Astrocyte (in vitro differentiated cells and primary cell): Measurements from ENCODE around the gene ANO4. TPM values are rescaled to one million over a fixed set of nuclear protein-coding genes. Genes with fewer than 3 reads are reported as not detected.

Experiments used
- DNase-seq: peaks from one replicate; pipeline ENCODE4 v3.0.0-alpha.2; 2010; ENCODE audit warnings: low read depth
- FAIRE-seq: peaks from 2 replicates; lab custom pipeline; 2011; peaks lifted over from hg19 to GRCh38; lab: Jason Lieb, UNC
- H2AFZ ChIP-seq: 2 replicates; pipeline ENCODE4 v1.6.0; 2012; ENCODE audit warnings: low read depth, low read length, inconsistent platforms
- H3K27ac ChIP-seq: 2 replicates; pipeline ENCODE4 v1.5.1; 2011; ENCODE audit warnings: low read depth, low read length, inconsistent platforms
- H3K27me3 ChIP-seq: 2 replicates; pipeline ENCODE4 v1.6.0; 2011; ENCODE audit warnings: low read length, inconsistent platforms; ENCODE audit not compliant: insufficient read depth
- H3K36me3 ChIP-seq: 2 replicates; pipeline ENCODE4 v1.5.1; 2011; ENCODE audit warnings: low read length, inconsistent platforms; ENCODE audit not compliant: insufficient read depth
- H3K4me1 ChIP-seq: 2 replicates; pipeline ENCODE4 v1.5.1; 2011; ENCODE audit warnings: low read length, inconsistent platforms; ENCODE audit not compliant: insufficient read depth
- H3K4me2 ChIP-seq: 2 replicates; pipeline ENCODE4 v1.6.0; 2012; ENCODE audit warnings: low read length, inconsistent platforms
- H3K4me3 ChIP-seq: 2 replicates; pipeline ENCODE4 v1.5.1; 2011; ENCODE audit warnings: low read depth, mild to moderate bottlenecking, low read length, inconsistent platforms; ENCODE audit not compliant: insufficient read depth
- H3K79me2 ChIP-seq: 2 replicates; pipeline ENCODE4 v1.6.0; 2012; ENCODE audit warnings: mild to moderate bottlenecking, low read length, inconsistent platforms; ENCODE audit not compliant: insufficient read depth
- H3K9ac ChIP-seq: 2 replicates; pipeline ENCODE4 v1.6.0; 2012; ENCODE audit warnings: mild to moderate bottlenecking, low read length, inconsistent platforms
- H3K9me3 ChIP-seq: 2 replicates; pipeline ENCODE4 v1.5.1; 2012; ENCODE audit warnings: low read depth, mild to moderate bottlenecking, low read length, inconsistent platforms; ENCODE audit not compliant: insufficient read depth
- H4K20me1 ChIP-seq: 2 replicates; pipeline ENCODE4 v1.6.0; 2012; ENCODE audit warnings: low read length, inconsistent platforms; ENCODE audit not compliant: insufficient read depth
- H3K27ac Mint-ChIP-seq: one replicate; pipeline ENCODE4 v1.8.0; 2021; ENCODE audit warnings: mild to moderate bottlenecking, mixed read lengths; ENCODE audit not compliant: unreplicated experiment
- H3K27me3 Mint-ChIP-seq: one replicate; pipeline ENCODE4 v1.8.0; 2021; ENCODE audit warnings: low read depth, mixed read lengths; ENCODE audit not compliant: unreplicated experiment
- H3K36me3 Mint-ChIP-seq: one replicate; pipeline ENCODE4 v1.8.0; 2021; ENCODE audit warnings: low read depth, mixed read lengths; ENCODE audit not compliant: unreplicated experiment
- H3K4me1 Mint-ChIP-seq: one replicate; pipeline ENCODE4 v1.8.0; 2021; ENCODE audit warnings: low read depth, mixed read lengths; ENCODE audit not compliant: unreplicated experiment
- H3K4me3 Mint-ChIP-seq: one replicate; pipeline ENCODE4 v1.8.0; 2021; ENCODE audit warnings: mild to moderate bottlenecking, moderate library complexity, mixed read lengths; ENCODE audit not compliant: unreplicated experiment
- H3K9me3 Mint-ChIP-seq: one replicate; pipeline ENCODE4 v1.8.0; 2021; ENCODE audit warnings: mild to moderate bottlenecking, mixed read lengths; ENCODE audit not compliant: unreplicated experiment
- CTCF ChIP-seq: IDR thresholded peaks from 2 replicates; pipeline ENCODE4 v1.5.1; 2011; ENCODE audit warnings: low read depth, mild to moderate bottlenecking, inconsistent platforms, low read length, moderate library complexity; ENCODE audit not compliant: insufficient read depth
- EZH2 ChIP-seq: IDR thresholded peaks from 2 replicates; pipeline ENCODE4 v1.6.1; 2012; ENCODE audit warnings: mild to moderate bottlenecking, low read length, inconsistent platforms; ENCODE audit not compliant: insufficient read depth
- total RNA-seq: library from RNA; stranded (reverse); gene quantifications from 2 replicates; pipeline ENCODE4 v1.2.1, GENCODE V29; 2021

Gene ANO4
- total RNA-seq, 1 donor from 2014 or later, result 41.3 TPM

- Mint-ChIP-seq H3K36me3 (peaks cover 12% of the 10 kb centered on the region), H3K9me3 (peaks cover 6% of the 10 kb centered on the region), H3K4me3 (no peak overlapping the region), H3K27ac (peak overlapping the region; percentile 45), H3K4me1 (peaks cover 21% of the 10 kb centered on the region), H3K27me3 (no peaks in the 10 kb centered on the region)
- Histone ChIP-seq H3K9ac (no peak overlapping the region), H4K20me1 (no peaks in the 10 kb centered on the region), H3K4me2 (no peak overlapping the region), H3K27ac (no peak overlapping the region), H3K9me3 (no peaks in the 10 kb centered on the region), H3K4me3 (no peak overlapping the region), H3K4me1 (peaks cover 1% of the 10 kb centered on the region), H3K79me2 (no peaks in the 10 kb centered on the region), H3K36me3 (no peaks in the 10 kb centered on the region), H2AFZ (no peak overlapping the region), H3K27me3 (no peaks in the 10 kb centered on the region)
- FAIRE-seq (no peak), DNase-seq (peak; percentile 4)
- no peak for TF ChIP-seq CTCF
- no peak for TF ChIP-seq EZH2
Measured at GRCh38 chr12:100862676-100863075, 68.1 kb downstream of the ANO4 start.

- Histone ChIP-seq H3K79me2 (no peaks in the 10 kb centered on the region), H3K36me3 (no peaks in the 10 kb centered on the region), H2AFZ (no peak overlapping the region), H3K4me2 (no peak overlapping the region), H3K27ac (no peak overlapping the region), H3K9ac (no peak overlapping the region), H3K4me1 (peaks cover 18% of the 10 kb centered on the region), H3K9me3 (no peaks in the 10 kb centered on the region), H3K27me3 (no peaks in the 10 kb centered on the region), H4K20me1 (no peaks in the 10 kb centered on the region), H3K4me3 (no peak overlapping the region)
- Mint-ChIP-seq H3K27me3 (no peaks in the 10 kb centered on the region), H3K4me1 (peaks cover 28% of the 10 kb centered on the region), H3K27ac (no peak overlapping the region), H3K9me3 (peaks cover 6% of the 10 kb centered on the region), H3K4me3 (no peak overlapping the region), H3K36me3 (peaks cover 12% of the 10 kb centered on the region)
- DNase-seq, result no peak
- FAIRE-seq, result no peak
- TF ChIP-seq EZH2, result no peak
- TF ChIP-seq CTCF, result no peak
Measured at GRCh38 chr12:100864366-100864765, 69.8 kb downstream of the ANO4 start.

- Mint-ChIP-seq H3K9me3 (peaks cover 8% of the 10 kb centered on the region), H3K27ac (no peak overlapping the region), H3K27me3 (no peaks in the 10 kb centered on the region), H3K4me1 (peaks cover 27% of the 10 kb centered on the region), H3K36me3 (peaks cover 14% of the 10 kb centered on the region), H3K4me3 (no peak overlapping the region)
- H3K27ac ChIP-seq, result no peak overlapping the region
- no peak for FAIRE-seq
- H4K20me1 ChIP-seq, result peaks cover 3% of the 10 kb centered on the region
- H3K4me3 ChIP-seq, result no peak overlapping the region
- no peaks in the 10 kb centered on the region for H3K27me3 ChIP-seq
- peaks cover 19% of the 10 kb centered on the region for H3K4me1 ChIP-seq
- no peaks in the 10 kb centered on the region for H3K79me2 ChIP-seq
- TF ChIP-seq CTCF, result no peak
- no peak for TF ChIP-seq EZH2
- H3K9ac ChIP-seq, result no peak overlapping the region
- no peaks in the 10 kb centered on the region for H3K9me3 ChIP-seq
- H2AFZ ChIP-seq, result no peak overlapping the region
- H3K4me2 ChIP-seq, result peak overlapping the region; percentile 45
- DNase-seq, result no peak
- H3K36me3 ChIP-seq, result no peaks in the 10 kb centered on the region
Measured at GRCh38 chr12:100867639-100868393, 73.2 kb downstream of the ANO4 start.
